GM23338 (cell line): ENCODE data around the gene DHX38.
"Not testable (repeated sequence)": the region's sequence is repeated elsewhere in the genome, so short reads cannot be mapped to it uniquely, and the experiment has no call there.

ENCODE experiments used
- EZH2 ChIP-seq: fragments of 200-600 bp; sonication (generic); IDR thresholded peaks from one replicate; pipeline ENCODE4 v1.8.0; 2017; ENCODE audit warnings: antibody characterized with exemption, mild to moderate bottlenecking, low read depth; ENCODE audit not compliant: unreplicated experiment
- POLR2AphosphoS5 ChIP-seq: IDR thresholded peaks from 2 replicates; pipeline ENCODE4 v1.6.1; 2016; ENCODE audit warnings: antibody characterized with exemption, low read depth
- TF ChIP-seq, protein P1 (sequence below), 2 experiments: fragments of 200-600 bp in 1 of 2; sonication (generic) in 1 of 2; conservative IDR thresholded peaks; 2 replicates each; pipeline versions ENCODE4 v1.5.1 to v1.6.1; 2016 to 2017; ENCODE audit warnings: antibody characterized with exemption in 2 of 2, low read depth in 2 of 2, mild to moderate bottlenecking in 2 of 2, moderate library complexity in 1 of 2

DNA sequence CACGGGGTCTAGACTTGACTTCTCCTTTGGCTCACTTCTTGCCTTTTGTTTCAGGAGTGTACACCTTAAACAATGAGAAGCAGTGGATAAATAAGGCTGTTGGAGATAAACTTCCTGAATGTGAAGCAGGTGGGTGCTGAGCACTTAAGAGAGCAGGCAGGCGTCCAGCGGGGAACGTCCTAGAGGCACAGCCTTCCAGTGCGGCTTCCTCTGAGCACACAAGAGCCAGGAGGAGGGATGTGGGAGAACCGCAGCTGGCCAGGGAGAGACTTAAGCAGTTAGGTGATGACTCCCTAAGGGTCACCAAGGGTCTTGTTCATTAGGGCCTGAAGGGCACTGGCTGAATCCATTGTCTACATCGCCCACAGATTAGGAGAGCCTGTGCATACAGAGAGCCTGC lies 34.6 kb upstream of the DHX38 start:
- TF ChIP-seq, protein P1, sequence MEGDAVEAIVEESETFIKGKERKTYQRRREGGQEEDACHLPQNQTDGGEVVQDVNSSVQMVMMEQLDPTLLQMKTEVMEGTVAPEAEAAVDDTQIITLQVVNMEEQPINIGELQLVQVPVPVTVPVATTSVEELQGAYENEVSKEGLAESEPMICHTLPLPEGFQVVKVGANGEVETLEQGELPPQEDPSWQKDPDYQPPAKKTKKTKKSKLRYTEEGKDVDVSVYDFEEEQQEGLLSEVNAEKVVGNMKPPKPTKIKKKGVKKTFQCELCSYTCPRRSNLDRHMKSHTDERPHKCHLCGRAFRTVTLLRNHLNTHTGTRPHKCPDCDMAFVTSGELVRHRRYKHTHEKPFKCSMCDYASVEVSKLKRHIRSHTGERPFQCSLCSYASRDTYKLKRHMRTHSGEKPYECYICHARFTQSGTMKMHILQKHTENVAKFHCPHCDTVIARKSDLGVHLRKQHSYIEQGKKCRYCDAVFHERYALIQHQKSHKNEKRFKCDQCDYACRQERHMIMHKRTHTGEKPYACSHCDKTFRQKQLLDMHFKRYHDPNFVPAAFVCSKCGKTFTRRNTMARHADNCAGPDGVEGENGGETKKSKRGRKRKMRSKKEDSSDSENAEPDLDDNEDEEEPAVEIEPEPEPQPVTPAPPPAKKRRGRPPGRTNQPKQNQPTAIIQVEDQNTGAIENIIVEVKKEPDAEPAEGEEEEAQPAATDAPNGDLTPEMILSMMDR (conservative IDR thresholded peaks at IDR 0.05; ENCODE audit: low read depth in 2 of 2) = not testable (repeated sequence)
- TF ChIP-seq POLR2AphosphoS5, EZH2: not testable (repeated sequence)
